Eye (tissue), 1 donor: ENCODE results near the gene CSNK1G2.

Source experiments
- DNase-seq: peaks from one replicate; pipeline ENCODE4 v3.0.0-alpha.2; 2015

CSNK1G2 gene

GRCh38 chr19:1945899-1946298, 4.9 kb downstream of the CSNK1G2 start:
- DNase-seq, result peak; percentile 70

DNA sequence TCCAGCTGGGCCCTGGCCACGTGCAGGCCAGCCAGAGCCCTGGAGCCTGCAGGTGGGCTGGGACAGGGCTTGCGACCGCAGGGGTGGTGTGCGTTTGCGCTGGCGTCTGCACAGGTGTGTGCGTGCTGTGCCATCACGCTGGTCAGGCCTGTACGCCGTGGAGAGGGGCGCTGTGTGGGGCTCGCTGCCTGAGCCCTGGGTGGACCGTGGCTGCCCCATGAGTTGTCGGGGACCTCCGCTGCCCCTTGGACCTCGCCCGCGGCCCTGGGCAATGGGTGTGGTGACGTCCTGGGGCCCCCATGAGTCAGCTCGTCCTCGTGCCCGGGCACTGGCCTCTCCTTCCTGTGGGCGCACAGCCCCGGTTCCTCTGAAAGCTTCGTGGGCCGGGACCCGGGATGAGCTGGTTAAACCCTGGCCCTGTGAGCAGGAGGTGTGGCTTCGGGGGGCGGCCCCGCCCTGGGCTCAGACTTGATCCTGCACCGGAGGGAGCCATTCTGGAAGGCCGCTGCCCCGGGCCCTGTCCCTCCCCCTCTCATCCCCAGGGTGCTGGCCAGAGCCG, 6.8 kb downstream of the CSNK1G2 start:
- no peak for DNase-seq

DNA sequence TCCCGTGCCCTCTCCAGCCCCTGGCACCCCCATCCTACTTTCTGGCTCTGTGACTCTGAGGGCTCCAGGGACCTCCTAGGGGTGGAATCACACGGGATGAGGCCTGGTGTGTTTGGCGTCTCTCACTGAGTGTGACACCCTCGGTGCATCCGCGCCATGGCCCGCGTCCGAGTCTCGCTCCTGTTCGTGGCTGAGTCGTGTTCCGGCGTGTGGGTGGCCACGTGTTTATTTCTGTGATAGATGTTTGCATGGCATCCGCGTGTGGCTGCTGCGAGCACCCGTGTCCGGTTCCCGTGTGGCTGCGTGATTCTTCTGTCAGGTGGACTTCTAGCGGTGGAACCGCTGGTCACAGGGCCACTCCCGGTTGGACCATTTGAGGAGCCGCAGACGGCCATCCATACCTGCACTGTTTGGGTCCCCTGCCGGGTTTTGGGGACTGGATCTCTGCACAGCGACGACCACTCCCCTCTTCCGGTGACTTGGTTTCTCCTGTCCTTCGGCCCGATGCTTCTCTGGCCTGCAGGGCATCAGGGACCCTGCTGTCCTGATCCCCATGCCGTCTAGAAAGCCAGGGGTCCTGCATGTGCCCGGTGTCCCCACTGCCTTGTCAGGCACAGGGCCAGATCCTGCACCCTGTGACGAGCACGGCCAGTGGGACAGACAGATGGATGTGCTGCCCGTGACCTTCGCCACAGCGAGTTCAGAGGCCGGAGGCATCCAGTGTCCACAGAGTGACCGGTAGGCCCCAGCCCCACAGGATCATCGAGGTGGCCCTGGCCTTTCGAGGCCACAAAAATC, 8.5 kb downstream of the CSNK1G2 start:
- no peak for DNase-seq

GRCh38 chr19:1950640-1951039, 9.7 kb downstream of the CSNK1G2 start:
- no peak for DNase-seq

- DNase-seq, result no peak
These were observed 11.7 kb downstream of the CSNK1G2 start for GRCh38 chr19:1952635-1953034.

- DNase-seq, result no peak
These were observed 12.1 kb downstream of the CSNK1G2 start for GRCh38 chr19:1953037-1953436.

DNA sequence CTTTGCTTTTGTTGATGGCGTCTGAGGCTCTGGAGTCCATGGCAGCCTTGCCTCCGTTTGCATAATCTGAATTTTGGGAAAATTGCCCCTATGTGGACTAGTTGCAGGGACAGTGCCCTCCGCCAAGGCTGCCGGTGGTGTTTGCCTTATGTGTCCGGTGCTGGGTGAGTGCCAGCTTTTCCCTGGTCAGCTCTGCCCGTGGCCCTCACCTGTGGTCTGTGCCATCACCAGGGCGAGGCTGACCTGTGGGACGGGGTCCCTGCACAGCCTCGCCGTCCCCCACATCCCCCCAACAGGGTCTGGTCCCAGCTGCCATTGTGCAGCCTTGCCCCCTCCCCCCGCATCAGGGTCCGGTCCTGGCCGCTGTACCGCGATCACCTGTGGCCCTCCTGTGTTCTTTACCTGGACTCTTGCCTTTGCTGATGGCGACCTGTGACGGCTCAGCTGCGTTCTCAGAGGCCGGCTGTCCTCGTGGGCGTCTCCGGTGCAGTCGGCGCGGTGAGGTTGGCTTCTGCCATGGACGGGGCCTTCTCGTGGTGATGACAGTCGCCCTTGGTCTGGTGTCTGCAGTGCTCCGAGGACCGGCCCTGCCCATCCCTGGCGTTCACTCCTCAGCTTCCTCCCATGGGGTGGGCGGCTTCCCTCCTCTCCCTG, 12.6 kb downstream of the CSNK1G2 start:
- no peak for DNase-seq

DNA sequence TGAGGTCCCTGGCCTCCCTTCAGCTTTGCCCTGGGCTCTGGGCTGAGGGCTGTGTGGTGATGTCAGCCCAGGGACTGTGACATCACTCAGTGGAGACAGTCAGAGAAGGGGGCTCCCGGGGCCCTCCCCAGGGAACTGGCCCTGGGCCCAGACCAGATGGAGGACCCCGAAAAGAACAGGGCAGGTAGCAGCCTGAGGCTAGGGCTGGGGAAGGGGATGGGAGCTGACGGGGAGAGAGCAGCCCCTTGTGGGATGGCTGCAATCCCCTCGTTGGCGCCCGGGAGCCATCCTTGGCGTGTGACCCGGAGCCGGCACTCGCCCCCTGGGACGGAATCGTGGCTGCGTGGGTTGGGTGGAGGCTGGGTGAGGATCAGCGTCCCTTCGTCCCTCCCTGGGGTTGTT, 13.6 kb downstream of the CSNK1G2 start:
- DNase-seq, result no peak

DNA sequence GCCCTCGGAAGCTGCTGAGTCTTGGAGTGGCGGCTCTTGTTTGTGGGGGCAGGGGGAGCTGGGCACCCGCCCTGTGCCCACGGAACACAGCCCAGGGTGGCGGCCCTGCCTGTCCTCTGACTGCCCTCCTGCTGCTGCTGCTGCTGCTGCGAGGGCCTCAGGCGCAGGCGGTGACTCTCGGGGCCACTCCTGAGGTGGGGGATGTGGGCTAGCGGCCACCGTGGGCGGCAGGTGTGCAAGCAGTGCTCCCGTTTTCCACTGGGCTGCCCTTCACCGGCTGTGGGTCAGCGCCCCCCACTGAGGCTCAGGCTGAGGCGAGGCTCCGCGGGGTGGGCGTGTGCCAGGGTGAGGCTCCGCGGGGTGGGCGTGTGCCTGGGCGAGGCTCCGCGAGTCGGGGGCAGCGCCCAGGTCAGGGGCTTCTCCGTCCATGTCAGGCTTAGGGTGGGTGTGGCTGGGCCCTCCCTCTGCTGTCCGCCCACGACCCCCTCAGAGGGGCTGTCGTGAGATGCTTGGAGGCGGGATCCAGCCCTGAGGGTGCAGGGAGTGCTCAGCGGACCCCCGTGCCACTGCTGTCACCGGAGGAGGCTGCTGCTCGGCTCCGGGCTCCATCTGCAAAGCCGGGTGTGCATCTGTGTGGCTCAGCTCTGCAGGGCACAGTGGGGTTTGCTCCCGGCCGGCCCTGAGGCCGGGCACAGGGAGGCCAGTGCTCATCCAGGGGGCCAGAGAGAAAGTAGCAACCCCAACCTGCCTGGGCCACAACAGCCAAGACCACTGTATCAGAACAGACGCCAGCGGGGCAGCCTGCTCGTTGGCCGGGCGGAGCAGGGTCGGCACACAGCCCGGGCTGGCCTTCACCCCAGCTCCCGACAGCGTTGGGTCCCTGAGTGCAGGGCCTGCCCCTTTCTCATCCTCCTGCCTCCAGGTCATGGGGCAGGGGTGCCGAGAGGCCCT, 14.5 kb downstream of the CSNK1G2 start:
- no peak for DNase-seq

DNA sequence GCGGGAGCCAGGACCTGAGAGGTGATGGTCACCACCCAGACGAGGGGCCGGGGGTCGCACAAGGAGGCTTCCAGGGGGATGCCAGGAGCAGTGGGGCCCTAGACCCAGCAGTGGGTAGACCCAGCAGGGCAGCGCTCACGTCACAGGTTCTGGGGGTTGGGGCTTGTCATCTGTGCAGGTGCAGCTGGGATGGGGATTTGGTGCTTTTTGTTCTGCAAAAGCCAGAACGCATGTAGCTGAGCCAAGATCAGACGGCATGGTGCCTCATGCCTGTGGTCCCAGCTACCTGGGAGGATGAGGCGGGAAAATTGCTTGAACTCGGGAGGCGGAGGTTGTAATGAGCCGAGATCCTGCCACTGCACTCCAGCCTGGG, 15.1 kb downstream of the CSNK1G2 start:
- DNase-seq, result no peak

DNA sequence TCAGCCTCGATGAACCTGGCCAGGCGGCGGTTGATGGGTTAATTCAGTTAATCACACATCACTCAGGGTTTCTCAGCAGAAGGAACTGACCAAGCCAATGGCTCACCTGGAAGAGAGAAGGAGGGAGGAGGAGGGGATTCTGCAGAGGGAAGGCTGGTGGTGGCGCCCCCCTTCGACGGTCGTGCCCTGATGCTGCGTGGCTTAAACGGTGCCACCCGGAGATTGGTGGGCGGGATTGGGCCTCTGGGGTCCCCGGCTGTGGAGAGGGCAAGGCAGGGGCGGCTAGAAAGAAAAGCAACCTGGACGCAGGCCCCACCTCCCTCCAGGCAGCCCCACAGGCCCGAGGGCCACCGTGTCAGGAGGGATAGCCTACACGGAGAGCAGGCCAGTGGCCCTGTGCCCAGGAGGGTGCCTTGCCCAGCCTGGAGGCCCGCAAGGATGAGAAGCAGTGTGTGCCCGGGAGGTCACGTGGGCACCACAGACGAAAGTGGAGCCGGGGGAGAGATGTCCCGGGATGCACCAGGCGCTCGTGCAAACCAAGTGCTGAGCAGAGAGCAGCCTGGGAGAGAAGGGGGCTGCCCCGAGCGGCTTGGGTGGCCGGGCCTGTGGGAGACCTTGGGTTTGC, 16.0 kb downstream of the CSNK1G2 start:
- no peak for DNase-seq

GRCh38 chr19:1957562-1958248, 16.7 kb downstream of the CSNK1G2 start:
- no peak for DNase-seq

DNA sequence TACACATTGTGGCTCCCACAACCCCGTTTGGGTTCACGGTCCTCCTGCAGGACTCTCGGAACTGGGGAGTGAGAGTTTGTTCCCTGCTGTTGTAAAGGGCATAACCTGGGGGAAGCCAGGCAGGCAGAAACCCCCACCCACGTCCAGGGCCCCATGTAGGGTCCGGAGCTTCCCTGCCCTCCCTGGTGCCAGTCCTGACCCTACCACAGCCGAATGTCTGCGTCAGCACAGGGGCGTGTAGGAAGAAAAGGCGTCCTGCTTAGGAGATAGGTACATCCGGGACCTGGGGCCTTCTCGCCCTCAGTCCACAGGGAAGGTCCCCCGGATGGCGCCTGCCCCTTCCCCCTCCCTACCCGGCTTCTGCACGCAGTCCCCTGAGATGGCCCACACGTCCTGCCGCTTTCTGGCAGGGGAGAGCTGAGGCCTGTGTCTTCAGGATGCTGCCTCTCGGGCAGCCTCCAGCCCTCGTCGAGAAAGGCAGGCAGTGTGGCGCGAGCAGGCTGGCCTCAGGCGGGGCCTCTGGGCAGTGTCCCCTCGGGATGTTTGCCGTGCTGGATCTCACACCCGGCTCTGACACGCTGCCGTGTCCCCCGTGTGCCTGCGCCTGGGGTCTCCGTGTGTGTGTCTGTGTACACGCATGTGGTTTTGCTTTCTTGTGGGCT, 19.1 kb downstream of the CSNK1G2 start:
- no peak for DNase-seq

DNA sequence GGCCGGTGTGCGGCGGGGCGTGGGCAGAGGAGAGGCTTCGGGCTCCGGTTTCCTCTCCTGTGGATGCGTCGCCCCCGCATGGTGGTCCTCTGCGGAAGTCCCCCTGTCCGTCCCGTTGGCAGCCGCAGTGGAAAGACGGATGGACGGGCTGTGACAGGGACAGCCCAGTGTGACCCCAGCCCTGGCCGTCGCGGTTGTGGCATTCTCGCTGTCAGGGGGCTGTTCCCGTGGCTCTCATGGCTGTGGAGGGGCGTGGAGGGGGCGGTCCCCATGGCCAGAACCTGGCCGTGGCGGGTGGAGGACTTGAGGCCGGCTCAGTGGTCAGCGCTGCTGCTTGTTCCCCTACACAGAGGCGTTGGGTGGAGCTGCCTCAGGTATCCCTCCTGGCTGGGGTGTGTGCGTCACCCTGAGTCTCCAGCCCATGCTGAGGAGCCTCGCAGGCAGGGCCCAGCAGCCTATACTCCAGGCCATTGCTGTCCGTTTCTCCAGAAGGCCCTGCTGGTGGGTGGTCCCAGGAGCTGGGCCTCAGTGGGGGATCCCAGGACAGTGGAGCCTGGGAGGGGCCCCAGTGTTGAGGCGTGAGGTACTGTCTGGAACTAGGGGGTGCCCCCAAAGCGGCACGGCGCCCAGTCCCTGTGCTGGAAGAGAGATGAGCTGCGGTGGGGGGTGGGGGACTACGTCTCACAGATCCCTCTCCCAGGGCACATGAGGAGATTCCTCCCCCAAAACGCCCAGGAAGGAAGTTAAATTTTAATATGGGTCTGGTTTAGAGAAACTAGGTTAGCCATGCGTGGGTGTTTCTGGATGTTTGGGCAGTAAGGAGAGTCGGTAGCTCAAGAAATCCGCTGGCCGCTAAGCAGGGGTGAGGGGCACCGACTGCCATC, 20.3 kb downstream of the CSNK1G2 start:
- no peak for DNase-seq

GRCh38 chr19:1962674-1963073, 21.7 kb downstream of the CSNK1G2 start:
- no peak for DNase-seq

- no peak for DNase-seq
These were observed 26.2 kb downstream of the CSNK1G2 start for GRCh38 chr19:1967087-1967608.

DNA sequence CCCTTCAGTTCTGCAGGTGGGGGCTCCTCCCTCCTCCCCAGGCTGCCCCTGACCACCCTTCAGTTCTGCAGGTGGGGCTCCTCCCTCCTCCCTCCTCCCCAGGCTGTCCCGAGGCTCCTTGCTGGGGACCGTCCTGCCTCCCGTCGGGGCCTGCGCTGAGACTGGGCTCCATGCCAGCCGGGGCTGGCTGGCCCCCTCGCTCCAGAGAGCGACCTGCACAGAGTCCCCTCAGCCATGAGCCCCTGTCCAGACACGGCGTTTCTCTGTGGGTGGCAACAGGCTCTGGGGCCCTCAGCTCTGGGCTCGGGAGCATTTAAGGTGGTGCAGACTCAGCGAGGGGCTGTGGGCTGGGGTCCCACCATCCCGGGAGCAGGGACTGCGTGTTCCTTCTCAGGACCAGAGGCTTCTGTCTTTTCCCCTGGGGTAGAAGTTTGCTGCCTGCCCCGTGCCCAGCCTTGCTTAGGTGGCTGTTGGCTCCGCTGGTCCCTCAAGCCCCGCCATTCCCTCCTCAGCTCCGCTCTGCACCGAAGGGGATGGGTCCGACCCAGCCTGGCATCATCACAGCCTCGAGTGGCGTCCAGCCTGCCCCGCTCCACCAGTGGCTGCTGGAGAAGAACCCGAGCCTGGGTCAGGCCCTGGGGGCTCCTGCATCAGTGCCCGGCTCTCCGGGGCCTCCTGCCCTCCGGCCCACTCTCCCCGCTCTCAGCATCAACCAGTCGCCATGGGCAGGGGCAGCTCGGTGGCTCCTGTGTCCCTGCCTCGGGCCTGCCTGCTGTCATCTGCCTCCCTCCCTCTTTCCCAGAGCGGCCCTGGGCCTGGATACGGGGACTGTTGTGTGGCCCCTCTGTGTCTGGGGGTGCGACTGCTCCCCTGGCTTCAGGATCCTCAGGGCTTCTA, 27.6 kb downstream of the CSNK1G2 start:
- peak; percentile 25 for DNase-seq

- no peak for DNase-seq
These were observed 28.4 kb downstream of the CSNK1G2 start for GRCh38 chr19:1969176-1970002.
